Hematopoietic multipotent progenitor cell treated with erythropoietin and hydrocortisone succinate and interleukin-3 and kit ligand, for 17 days (in vitro differentiated cells): ENCODE data around the gene USP47.

ENCODE experiments used
- DNase-seq: peaks from one replicate; pipeline ENCODE4 v3.0.0-alpha.2; 2015; ENCODE audit warnings: low spot score

Gene USP47

DNA sequence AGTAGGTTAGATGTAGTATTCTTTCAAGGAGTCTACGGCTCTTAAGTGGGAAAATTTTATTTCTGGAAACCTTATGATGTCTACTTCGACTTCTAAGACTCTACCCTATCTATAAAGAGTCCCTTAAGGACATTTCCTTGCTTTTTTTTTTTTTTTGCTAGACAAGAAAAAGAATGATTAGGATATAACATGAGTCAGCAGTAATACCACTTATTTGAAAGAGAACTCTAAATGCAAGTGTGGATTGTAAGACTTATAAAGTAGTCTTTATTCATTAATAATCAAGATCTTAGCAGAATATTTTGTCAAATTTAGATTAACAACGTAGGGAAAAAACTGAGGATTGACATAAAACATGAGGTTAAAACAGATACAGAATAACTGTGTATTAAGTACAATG, 95.7 kb downstream of the USP47 start:
- no peak for DNase-seq

DNA sequence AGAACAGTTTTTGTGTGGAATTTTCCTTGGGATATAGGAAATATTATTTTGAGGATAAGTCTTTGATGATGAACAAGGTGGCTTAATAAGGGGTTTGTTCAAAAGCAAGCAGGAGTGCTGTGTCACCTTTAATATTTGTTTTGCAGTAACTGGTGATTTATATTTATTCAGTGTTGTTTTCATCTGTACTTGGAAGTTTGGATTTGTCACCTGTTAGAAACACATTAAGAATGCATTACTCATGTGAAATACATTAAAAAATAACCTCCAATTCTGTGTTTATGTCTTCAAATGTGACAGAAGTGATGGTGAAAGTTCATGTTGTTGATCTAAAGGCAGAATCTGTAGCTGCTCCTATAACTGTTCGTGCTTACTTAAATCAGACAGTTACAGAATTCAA, 96.2 kb downstream of the USP47 start:
- DNase-seq: no peak

DNA sequence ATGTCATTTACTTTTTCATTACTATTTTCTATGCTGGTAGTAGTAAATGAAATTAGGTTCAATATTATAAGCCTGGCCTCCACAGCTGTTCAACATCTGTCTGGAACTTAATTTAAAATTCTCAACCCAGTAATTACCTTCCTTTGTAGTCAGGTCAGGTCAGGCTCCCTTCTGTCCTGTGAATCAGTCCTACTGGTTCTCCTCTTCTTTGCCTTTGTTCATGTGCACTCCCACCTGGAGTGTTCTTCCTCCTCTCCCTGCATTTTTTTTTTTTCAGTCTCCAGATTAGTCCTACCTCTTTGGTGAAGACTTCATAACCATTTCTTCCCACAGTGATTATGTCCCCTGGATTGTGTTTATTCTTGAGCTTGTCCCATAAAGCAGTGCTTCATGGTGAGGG, 98.8 kb downstream of the USP47 start:
- DNase-seq: no peak

DNA sequence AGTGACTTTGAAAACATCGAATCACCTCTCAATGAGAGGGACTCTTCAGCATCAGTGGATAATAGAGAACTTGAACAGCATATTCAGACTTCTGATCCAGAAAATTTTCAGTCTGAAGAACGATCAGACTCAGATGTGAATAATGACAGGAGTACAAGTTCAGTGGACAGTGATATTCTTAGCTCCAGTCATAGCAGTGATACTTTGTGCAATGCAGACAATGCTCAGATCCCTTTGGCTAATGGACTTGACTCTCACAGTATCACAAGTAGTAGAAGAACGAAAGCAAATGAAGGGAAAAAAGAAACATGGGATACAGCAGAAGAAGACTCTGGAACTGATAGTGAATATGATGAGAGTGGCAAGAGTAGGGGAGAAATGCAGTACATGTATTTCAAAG, 100.9 kb downstream of the USP47 start:
- no peak for DNase-seq

DNA sequence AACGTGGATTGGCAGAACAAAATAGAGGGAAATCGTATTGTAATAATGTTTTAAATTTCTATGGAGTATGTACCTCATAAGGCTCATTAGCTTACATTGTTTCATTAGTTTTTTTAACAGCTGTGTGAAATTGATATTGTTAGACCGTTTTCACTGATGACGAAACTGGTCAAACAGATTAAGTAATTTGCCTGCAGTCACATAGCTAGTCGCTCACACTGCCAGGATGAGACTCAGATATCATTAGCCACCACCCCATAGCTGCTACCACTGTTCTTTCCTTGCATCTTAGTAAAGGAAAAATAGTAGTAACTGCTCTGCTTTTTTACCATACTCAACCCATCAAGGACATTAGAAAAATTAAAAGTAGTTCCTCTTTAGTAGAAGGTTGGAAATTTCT, 102.7 kb downstream of the USP47 start:
- no peak for DNase-seq

DNA sequence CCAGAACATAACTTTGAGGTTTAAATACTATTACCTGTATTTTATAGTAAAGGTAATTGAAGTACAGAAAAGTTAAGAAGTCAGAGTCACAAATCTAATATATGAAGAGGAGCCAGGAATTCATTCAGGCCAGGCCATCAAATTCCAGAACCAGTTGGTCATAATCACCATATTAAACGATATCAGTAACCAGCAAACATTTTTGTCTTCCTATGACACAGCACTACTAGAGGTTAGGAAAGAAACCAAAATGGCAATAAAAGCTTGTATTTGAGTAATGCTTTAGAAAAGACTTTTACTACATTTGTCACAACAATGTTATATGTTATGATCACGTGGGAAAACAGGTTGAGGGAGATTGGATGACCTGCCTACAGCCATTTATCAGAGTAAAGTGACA, 104.4 kb downstream of the USP47 start:
- DNase-seq: no peak

DNA sequence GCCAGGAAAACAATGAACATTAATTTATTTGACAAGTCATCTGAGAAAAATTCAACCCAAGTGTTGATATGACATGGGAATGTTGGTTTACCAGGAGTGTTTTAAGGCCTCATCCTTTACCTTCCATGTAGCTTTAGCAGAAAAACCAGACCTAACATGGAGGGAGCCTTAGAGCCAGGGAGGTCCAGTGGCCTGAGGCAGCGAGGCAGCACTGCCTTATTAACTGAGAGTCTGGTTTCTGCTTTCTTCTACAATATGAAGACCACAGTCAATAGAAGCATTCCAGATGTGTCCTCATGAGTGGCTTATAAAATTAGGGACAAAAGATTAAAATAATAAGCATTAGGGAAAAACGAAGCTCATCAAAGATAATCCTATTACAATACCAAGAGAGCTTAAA, 105.1 kb downstream of the USP47 start:
- no peak for DNase-seq

DNA sequence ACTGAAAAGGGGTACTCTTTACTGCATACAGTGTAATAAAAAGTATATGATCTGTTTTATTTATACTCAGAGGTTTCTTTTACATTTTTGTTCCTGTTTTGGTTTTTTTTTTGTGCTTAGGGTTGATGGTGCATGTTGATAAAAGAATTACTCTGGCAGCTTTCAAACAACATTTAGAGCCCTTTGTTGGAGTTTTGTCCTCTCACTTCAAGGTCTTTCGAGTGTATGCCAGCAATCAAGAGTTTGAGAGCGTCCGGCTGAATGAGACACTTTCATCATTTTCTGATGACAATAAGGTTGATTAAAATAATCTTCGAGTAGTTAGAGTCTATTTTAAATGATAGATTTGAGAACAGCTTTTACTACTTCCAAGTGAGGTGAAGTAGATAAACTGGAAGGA, 106.1 kb downstream of the USP47 start:
- DNase-seq: no peak

DNA sequence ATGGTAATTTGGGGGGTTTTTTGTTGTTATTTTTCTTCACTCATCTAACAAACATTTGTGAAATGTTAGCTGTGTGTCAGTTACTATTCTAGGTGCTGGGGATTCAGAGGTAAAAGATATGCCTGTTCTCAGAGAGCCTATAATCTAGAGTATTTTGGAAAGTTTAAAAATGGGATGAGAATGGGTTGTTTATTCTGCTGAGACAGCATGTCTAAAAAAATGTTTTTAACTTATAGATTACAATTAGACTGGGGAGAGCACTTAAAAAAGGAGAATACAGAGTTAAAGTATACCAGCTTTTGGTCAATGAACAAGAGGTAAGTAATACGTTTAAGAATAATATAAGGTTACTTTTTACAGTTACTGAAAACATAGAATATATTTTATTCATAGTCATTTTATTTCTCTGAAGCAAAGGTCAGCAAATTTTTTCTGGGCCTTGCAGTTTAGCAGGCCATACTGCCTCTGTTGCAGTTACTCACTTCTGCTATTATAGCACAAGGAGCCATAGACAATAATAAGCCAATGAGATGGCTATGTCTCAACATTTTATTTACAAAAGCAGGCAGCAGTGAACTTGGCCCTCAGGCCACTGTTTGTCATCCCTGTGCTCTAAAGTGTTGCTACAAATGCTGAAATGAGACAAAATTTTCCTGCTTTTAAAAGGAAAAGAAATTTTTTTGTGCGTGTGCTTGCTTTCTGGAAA, 106.6 kb downstream of the USP47 start:
- no peak for DNase-seq

DNA sequence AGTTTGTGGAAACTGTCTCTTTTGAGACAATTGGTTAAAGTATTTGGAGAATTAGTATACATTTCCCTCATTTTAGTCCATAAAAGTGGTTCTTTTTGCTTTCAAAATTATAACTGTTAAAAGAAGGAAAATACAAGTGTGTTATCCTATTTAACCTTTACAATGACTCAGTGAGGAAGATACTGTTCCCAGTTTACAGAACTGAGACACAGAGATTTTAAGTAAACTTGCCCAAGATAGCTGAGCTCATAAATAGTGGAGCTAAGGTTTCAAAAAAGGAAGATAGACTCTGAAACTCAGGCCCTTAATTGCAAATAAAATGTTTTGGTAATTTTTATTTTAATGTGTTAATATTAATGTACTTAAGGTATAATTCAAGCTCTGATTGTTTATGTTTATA, 107.7 kb downstream of the USP47 start:
- DNase-seq: no peak

DNA sequence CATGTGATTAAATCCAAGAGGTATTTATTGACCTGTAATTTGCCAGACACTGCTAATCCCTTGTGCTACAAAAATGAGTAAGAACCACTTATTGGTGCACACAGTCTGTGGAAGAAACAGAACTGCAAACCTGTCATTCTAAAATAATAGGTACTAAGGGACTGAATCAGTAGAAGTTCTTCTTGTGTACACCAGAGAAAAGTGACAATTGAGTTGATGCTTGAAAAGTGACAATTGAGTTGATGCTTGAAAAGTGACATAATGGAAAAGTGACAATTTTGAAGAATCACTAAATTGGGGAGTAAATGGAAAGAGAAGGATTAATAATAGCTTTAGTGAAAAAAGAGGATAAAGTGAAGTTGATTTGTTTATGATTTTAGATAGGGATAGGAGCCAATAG, 110.3 kb downstream of the USP47 start:
- no peak for DNase-seq

DNA sequence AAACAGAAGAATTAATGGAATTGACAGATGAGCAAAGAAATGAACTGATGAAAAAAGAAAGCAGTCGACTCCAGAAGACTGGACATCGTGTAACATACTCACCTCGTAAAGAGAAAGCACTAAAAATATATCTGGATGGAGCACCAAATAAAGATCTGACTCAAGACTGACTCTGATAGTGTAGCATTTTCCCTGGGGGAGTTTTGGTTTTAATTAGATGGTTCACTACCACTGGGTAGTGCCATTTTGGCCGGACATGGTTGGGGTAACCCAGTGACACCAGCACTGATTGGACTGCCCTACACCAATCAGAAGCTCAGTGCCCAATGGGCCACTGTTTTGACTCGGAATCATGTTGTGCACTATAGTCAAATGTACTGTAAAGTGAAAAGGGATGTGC, 114.2 kb downstream of the USP47 start:
- no peak for DNase-seq

DNA sequence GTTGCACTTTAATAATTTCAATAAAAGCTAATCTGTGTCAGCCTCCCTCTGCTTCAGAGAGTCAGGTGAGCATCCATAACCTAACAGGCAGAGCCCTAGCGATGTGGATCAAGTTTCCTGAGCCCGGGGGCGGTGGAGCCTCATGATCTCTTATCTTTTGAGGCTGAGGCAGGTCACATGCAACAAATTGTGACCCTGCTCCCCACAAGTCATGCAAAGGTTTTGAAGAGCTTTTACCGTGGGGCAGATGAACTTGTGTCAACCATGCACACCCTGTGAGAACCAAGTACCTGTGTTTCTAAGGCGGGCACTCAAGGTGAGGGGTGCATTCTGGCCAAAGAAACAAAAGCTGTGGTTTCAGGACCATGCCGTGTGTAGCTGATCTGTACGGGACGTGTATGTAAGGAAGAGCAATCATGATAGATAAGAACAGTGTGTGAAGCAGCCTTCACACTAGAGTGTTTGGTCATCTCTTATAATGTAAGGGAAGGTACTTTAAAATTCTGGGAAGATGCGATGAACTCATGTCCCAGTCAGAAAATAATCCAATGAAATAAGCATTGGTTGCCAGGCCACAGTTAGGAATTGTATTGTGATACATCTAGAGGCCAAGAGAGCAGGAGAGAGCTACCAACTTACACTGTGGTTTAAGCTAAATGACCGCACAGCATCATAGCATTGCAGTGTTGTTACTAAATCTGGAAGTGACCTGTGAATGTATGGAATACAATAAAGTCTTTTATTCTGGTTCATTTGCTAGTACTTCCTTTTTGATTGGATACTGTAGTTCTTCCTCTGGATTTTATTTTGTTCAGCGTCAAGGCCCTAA, 116.8 kb downstream of the USP47 start:
- DNase-seq: no peak

DNA sequence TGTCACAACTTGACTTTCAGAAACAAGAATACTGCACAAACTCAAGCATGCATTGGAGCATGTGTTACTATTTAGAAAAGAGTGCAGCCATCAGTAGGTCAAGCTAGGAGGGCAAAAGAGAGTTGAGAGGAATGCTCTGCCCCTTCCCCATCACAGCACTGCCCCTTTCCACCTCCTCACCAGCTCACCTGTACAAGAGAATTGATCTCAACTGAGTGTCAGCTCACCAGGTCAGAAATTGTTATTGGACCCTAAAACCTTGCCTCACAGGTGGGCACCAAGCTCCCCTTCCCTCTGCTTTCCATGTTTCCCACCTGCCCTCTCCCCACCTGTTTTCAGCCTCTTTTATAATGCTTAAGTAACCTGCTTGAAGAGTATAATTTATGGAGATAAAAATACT, 117.8 kb downstream of the USP47 start:
- DNase-seq: no peak

DNA sequence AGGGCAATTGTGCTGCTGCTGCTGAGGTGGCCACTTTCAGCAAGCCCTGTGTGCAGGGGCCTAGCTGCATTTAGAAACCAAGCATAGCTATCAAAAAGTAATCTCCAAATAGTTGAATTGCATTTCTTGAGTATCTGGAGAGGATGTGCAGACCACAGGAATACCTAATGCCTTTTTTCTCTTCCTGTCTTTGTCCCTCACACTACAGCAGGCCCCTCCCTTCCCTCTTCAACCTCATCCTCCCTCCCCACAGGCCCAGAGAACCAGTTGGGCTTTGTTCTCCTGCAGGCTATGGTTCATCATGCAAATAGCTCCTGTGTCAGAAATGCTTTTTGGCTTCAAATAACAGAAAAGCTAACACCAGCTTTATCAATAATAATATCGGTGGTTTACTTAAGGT, 118.9 kb downstream of the USP47 start:
- no peak for DNase-seq

DNA sequence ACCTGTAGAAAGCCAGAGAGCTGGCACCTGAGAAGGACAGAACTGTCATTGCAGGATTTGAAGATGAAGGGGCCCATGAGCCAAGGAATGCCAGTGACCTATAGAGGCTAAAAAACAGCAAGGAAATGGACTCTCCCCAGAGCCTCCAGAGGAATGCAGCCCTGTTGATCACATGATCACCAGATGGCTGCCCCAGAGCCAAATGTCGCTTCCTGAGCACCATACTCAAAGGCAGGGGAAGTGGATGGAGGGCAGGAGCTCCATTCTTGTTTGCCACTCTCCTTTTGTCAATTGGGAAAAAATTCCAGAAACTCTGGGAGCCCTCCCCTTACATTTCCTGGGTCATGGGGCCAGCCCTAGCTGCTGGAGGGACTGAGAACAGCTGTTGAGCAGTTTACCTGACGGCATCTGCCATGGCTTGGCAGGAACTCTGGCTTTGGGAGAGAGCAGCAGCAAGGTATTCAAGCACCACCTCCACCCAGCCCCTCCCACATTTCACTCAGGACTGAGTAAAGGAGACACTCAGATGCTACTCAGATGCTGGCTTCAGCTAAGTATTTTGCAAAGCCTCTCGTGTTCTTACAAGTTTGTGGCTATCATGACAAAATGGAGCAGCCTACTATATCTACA, 119.7 kb downstream of the USP47 start:
- DNase-seq: no peak

DNA sequence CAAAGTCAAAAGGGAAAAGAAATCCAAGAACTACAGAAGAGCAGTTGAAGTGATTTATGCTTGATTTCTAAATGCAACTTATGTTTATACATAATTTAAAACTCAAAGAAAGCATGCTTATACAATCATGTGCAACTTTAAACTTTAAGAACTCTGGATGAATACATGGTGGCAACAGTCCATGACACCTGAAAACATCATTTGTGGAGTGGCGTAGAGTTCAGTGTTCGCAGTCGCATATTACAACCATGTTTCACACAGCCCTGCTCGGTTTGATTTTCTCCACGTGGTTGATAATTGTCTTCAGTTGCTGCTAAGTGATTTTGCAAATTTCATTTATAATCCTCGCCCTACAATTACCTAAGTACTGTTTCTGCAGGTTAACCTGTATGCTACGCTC, 121.3 kb downstream of the USP47 start:
- no peak for DNase-seq

DNA sequence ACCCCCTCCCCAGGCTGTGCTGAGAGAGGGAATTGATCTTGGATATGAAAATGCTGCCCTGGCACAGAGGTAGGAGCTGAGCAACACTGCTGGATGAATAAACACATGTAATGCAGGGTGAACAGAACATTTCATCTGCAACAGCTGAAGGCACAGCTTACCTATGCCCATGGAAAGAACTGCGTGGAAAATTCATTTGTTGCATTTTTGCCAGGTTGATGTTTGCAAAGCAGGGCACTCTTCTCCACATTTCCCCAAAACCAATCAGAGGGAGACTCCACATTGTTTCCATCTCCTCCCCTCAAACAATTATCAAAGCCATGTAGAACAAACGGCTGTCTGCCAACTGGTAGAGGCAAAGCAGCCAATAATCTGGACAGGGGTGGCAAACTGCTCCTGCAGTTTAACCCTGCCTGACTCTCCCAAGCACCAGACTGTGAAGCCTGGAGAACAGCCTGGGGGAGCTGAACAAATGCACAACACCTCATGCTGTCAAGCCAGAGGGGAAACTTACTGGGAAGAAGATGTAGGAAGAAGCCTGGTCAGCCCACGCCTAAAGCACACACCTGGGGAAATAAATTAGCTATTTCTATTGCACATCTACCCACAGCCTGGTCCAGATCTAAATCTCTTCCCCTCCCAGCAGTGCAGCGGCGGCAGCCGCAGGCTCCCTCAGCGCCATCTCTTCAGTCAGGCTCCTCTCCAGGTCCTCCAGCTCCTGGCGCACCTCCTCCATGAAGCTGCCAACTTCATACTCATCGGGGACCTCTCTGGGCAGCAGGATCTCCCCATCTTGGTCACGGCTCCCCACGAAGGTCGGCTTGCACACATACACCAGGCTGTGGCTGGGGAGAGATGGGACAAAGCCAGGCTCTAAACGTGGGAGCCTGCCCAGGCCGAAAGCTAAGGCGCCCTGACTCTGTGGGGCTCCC, 122.3 kb downstream of the USP47 start:
- DNase-seq: no peak

DNA sequence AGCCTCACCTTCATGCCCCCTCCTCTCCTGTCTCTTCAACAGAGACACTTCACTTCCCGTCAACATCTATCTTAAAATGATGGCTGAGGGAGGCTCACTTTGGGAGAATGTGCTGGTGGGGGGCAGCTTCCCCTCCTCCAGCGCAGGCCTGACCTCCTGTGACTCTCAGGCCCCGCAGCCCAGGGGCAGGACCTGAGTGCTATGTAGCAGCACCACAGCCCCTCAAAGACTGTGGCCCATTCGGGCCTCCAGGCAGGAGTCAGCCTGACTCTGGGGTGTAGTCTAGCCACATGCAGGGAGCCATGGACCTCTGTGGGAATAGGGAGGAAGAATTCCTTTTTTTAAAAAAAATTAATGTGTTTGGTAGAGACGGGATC, 123.0 kb downstream of the USP47 start:
- no peak for DNase-seq

DNA sequence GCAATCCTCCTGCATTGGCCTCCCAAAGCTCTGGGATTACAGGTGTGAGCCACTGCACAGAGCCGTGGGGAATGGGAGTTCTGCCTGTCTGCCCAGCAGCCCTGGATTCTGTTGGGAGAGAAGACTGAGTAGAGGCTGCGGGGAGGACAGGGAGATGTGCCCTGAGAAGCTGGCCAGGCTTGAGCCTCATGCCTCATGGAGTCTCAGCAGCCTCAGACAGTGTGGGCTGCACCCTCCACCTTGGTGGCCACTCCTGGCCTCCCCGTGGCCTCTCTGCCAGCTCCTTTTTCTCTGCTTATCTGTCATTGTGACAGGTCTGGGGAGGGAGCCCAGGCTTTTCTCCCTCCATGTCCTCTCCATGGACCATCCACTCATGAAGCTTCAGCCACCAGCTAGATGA, 123.4 kb downstream of the USP47 start:
- no peak for DNase-seq

DNA sequence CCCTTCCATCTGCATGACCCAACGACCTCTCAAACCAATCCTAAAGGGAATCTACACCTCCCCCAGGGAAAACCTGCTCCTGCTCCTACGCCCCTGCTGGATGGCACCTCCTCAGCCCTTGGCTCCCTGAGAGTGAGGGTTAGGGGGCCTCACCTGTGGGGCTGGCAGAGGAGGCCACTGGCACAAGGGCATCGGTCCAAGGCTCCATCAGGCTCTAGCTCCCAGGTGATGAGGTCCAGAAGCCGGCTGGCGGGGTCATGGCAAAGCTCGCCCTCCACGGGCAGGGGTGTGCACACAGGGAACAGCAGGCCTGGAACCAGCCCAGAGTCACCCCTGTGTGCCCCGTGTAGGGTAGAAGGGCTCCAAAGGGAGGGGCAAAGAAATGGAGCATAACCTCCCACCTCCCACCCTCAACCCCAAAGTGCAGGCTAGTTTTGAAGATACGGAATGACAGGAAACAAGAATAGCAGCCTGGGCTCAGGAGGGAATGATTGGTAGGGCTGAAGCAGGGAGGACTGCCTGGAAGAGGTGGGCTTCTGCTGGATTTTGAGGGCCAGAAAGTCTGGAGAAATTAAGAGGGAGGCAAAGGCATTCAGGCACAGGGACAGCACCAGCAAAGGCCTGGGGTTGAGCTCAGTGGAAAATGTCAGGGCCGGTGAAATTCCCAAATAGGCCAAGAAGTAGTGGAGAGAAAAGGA, 124.0 kb downstream of the USP47 start:
- DNase-seq: no peak

DNA sequence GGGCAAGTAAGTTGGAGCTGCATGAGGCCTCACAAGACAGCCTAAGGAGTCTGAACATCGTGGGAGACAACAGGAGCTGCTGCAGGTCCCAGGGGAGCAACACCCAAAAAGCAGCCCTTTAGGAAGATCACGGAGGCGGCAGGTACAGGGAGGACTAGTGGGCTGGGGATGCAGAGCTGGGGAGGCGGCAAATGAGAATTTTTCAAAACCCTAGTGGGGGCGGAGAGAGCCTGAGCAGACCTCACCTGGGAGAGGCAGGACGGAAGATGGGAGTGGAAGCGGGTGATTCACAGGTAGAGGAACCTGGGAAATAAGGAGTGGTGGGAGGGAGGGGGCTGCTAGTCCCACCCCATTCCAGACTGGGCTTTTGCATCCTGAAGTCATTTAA, 124.6 kb downstream of the USP47 start:
- DNase-seq: no peak
